Measurements from ENCODE around the gene GNAI3.
A peak's percentile ranks its signal among the peaks of the same experiment; 100 is the strongest.

Gene GNAI3

GRCh38 chr1:109532365-109533136 is 15.9 kb upstream of the GNAI3 start:
- peak overlapping the region; percentile 67 for H3K27ac ChIP-seq
- peak overlapping the region; percentile 50 for H3K4me3 ChIP-seq
- peak overlapping the region; percentile 49 for H3K9ac ChIP-seq

DNA sequence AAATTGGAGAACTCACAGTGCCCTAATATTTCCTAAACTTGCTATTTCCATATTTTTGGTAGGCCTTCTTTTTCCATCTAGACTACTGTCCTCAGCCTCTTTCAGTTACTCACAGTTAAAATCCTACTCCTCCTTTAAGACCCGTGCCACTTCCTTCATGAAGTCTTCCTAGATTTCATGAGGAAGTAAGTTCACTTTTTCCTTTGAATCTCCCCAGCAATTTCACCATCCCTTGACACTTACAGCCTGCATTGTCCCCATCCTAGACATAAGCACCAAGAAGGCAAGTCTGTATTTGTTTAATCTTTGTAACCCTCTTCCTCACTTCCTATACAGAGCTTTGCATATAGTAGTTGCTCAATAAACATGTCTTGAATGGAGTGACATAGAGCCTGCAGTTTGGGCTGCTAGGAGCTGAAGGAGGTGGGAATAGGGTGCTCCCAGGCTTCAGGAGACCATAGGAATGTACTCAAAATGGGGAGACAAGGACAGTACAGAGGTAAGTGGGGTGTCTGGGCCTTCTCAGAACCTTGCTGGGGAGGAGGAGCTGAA is 14.0 kb upstream of the GNAI3 start:
- Histone ChIP-seq H3K9me3 (no peaks in the 10 kb centered on the region), H3K4me3 (no peak overlapping the region)
- no peak for TF ChIP-seq Cebpa-rat (IDR thresholded peaks at IDR 0.05)

More at GRCh38 chr1:109532365-109533136, 15.9 kb upstream of the GNAI3 start:
- no peaks in the 10 kb centered on the region for H4K20me1 ChIP-seq
- no peaks in the 10 kb centered on the region for H3K36me3 ChIP-seq
- no peaks in the 10 kb centered on the region for H3K9me3 ChIP-seq
- peaks cover 61% of the 10 kb centered on the region for H3K4me1 ChIP-seq
- peak overlapping the region; percentile 79 for H3K4me2 ChIP-seq
- no peaks in the 10 kb centered on the region for H3K27me3 ChIP-seq
- no peak for TF ChIP-seq Cebpa-rat (IDR thresholded peaks at IDR 0.05)

GRCh38 chr1:109535481-109535880 is 12.9 kb upstream of the GNAI3 start:
- Histone ChIP-seq H3K36me3 (no peaks in the 10 kb centered on the region), H4K20me1 (no peaks in the 10 kb centered on the region), H3K9me3 (no peaks in the 10 kb centered on the region), H3K4me3 (no peak overlapping the region), H3K27ac (peak overlapping the region; percentile 35), H3K27me3 (no peaks in the 10 kb centered on the region), H3K4me2 (peak overlapping the region; percentile 61), H3K9ac (0 out of 2 replicates have a peak overlapping the region, but pooled peaks have one; percentile 46), H3K4me1 (peaks cover 37% of the 10 kb centered on the region)
- no peak for TF ChIP-seq Cebpa-rat (IDR thresholded peaks at IDR 0.05)

More for the DNA sequence above, 14.0 kb upstream of the GNAI3 start:
- no peak overlapping the region for H3K27ac ChIP-seq
- H3K36me3 ChIP-seq, result no peaks in the 10 kb centered on the region
- no peaks in the 10 kb centered on the region for H3K27me3 ChIP-seq
- H3K9ac ChIP-seq, result no peak overlapping the region
- H4K20me1 ChIP-seq, result no peaks in the 10 kb centered on the region
- peaks cover 46% of the 10 kb centered on the region for H3K4me1 ChIP-seq
- H3K4me2 ChIP-seq, result no peak overlapping the region

GRCh38 chr1:109535971-109536491 is 12.4 kb upstream of the GNAI3 start:
- peaks cover 37% of the 10 kb centered on the region for H3K4me1 ChIP-seq
- peak overlapping the region; percentile 46; the same call in 1 of the 2 replicates for H3K9ac ChIP-seq
- no peak overlapping the region for H3K4me3 ChIP-seq
- no peaks in the 10 kb centered on the region for H3K27me3 ChIP-seq
- H3K9me3 ChIP-seq, result no peaks in the 10 kb centered on the region
- H3K4me2 ChIP-seq, result peak overlapping the region; percentile 61
- H3K27ac ChIP-seq, result peak overlapping the region; percentile 35
- no peak for TF ChIP-seq Cebpa-rat (IDR thresholded peaks at IDR 0.05)
- H4K20me1 ChIP-seq, result no peaks in the 10 kb centered on the region
- H3K36me3 ChIP-seq, result no peaks in the 10 kb centered on the region

DNA sequence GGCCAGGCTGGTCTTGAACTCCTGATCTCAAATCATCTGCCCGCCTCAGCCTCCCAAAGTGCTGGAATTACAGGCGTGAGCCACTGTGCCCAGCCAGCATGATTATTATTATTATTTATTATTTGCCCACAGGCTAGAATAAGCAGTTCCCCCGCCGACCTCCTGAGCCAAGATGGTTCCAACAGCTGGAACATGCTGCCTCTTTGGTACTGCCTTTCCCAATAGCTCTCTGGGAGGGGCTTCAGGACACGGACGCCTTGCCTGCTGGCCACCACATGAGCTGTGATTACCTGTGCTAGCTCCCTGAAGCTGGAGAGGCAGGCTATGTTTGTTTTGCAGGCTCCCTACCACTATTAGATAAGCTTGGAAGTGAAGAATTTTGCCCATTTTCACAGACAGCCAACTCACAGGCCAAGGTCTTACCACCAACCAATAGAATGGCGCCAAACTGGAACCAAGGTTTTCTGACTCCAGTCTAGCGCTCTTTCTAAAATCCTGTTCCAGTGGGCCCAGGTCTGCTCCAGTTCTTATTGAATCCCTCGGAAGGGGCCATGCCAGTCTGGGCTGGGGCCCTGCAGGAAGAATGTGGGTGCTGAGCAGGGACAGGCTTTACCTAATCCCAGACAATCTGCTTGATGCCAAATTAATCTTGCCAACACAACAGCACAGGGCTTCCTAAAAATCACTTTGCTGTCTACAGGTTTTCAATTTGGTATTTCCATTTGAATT is 10.8 kb upstream of the GNAI3 start:
- Histone ChIP-seq H3K27ac (no peak overlapping the region), H3K4me1 (peaks cover 24% of the 10 kb centered on the region), H3K4me2 (no peak overlapping the region), H4K20me1 (no peaks in the 10 kb centered on the region), H3K27me3 (no peaks in the 10 kb centered on the region), H3K9ac (no peak overlapping the region), H3K4me3 (no peak overlapping the region), H3K36me3 (no peaks in the 10 kb centered on the region), H3K9me3 (no peaks in the 10 kb centered on the region)
- TF ChIP-seq Cebpa-rat (IDR thresholded peaks at IDR 0.05), result no peak

DNA sequence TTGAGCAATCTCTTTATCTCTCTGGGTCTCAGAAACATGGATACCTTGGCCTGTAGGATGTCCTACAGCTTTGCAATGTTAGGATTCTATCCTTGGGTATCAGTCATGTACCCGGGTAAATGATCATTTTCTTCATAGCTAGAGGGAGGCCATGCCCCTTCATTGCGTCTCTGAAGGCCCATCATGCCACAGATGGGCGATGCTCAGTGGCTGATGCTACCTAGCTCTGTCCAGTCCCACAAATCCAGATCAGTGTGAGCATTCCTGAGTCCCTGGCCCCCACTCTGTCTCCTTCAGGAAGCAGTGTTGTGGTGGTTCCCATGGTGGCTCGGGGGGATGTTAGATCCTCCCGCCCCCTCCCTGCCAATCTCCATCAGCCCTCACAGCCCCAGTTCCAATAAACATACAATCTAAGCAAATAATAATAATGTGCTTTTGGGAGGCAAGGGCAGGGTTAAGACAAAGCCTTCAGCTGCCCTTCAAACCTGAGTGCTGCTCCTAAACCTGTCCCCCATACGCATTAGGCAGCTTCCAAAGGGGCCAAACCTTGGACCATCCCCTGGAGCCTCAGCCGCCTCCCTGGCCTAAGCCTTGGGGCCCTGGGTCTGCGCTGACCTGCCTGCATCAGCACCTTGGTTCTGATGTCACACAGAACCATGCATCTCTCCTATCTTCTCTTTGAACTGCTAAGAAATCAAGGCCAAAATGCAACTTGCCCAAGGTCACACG is 9.4 kb upstream of the GNAI3 start:
- peaks cover 22% of the 10 kb centered on the region for H3K4me1 ChIP-seq
- no peak for TF ChIP-seq Cebpa-rat (IDR thresholded peaks at IDR 0.05)
- no peaks in the 10 kb centered on the region for H4K20me1 ChIP-seq
- H3K9ac ChIP-seq, result no peak overlapping the region
- no peaks in the 10 kb centered on the region for H3K27me3 ChIP-seq
- H3K9me3 ChIP-seq, result no peaks in the 10 kb centered on the region
- H3K4me2 ChIP-seq, result no peak overlapping the region
- H3K36me3 ChIP-seq, result no peaks in the 10 kb centered on the region
- H3K4me3 ChIP-seq, result no peak overlapping the region
- H3K27ac ChIP-seq, result no peak overlapping the region

DNA sequence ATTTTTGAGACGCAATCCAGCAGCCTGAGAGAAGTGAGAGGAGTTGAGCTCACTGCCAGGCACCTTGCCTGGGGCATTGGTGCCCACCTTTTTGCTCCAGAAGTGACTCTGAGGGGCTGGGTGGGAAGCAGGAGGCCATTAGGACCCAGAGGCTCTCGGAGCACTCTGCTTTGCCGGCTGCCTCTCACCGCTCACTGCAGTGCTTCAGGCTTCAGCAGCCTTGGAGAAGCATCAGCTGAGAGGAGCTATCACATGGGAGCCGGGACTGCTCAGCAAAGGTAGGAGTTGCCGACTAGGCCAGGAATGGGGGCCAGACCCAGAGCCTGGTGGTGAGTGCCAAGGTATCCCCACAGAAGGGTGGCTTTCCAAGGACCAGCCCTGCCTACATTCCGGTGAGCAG is 8.7 kb upstream of the GNAI3 start, which contains the start of gene GPR61:
Gene GPR61 (plus strand): TSS at position 197 of the 400 bp plus-strand sequence. CDS start 3,151 bp downstream, outside the sequence.
- no peaks in the 10 kb centered on the region for H4K20me1 ChIP-seq
- peak within 1 kb of the TSS; percentile 47 for H3K4me2 ChIP-seq
- H3K27me3 ChIP-seq, result no peaks in the 10 kb centered on the region
- no peak within 1 kb of the TSS for H3K9ac ChIP-seq
- H3K4me3 ChIP-seq, result no peak within 1 kb of the TSS
- no peaks in the 10 kb centered on the region for H3K36me3 ChIP-seq
- no peaks in the 10 kb centered on the region for H3K9me3 ChIP-seq
- no peak within 1 kb of the TSS for H3K27ac ChIP-seq
- no peak for TF ChIP-seq Cebpa-rat (IDR thresholded peaks at IDR 0.05)
- H3K4me1 ChIP-seq, result peaks cover 22% of the 10 kb centered on the region

- no peak overlapping the region for H3K4me3 ChIP-seq
- TF ChIP-seq Cebpa-rat (IDR thresholded peaks at IDR 0.05), result no peak
- H3K27ac ChIP-seq, result no peak overlapping the region
These were observed 7.3 kb upstream of the GNAI3 start for GRCh38 chr1:109541102-109541501.

GRCh38 chr1:109542657-109543056 is 5.8 kb upstream of the GNAI3 start:
- H3K27ac ChIP-seq, result no peak overlapping the region
- no peaks in the 10 kb centered on the region for H3K9me3 ChIP-seq
- H3K36me3 ChIP-seq, result no peaks in the 10 kb centered on the region
- no peak overlapping the region for H3K4me2 ChIP-seq
- no peaks in the 10 kb centered on the region for H4K20me1 ChIP-seq
- H3K4me3 ChIP-seq, result no peak overlapping the region
- no peaks in the 10 kb centered on the region for H3K27me3 ChIP-seq
- H3K4me1 ChIP-seq, result peaks cover 24% of the 10 kb centered on the region
- no peak for TF ChIP-seq Cebpa-rat (IDR thresholded peaks at IDR 0.05)
- H3K9ac ChIP-seq, result no peak overlapping the region

More at GRCh38 chr1:109541102-109541501, 7.3 kb upstream of the GNAI3 start:
- H4K20me1 ChIP-seq, result no peaks in the 10 kb centered on the region
- H3K27me3 ChIP-seq, result no peaks in the 10 kb centered on the region
- peak overlapping the region; percentile 47 for H3K4me2 ChIP-seq
- no peaks in the 10 kb centered on the region for H3K36me3 ChIP-seq
- no peak overlapping the region for H3K9ac ChIP-seq
- no peaks in the 10 kb centered on the region for H3K9me3 ChIP-seq
- H3K4me1 ChIP-seq, result peaks cover 14% of the 10 kb centered on the region
